Measurements from ENCODE around the gene GOLGA1.

GOLGA1 gene

DNA sequence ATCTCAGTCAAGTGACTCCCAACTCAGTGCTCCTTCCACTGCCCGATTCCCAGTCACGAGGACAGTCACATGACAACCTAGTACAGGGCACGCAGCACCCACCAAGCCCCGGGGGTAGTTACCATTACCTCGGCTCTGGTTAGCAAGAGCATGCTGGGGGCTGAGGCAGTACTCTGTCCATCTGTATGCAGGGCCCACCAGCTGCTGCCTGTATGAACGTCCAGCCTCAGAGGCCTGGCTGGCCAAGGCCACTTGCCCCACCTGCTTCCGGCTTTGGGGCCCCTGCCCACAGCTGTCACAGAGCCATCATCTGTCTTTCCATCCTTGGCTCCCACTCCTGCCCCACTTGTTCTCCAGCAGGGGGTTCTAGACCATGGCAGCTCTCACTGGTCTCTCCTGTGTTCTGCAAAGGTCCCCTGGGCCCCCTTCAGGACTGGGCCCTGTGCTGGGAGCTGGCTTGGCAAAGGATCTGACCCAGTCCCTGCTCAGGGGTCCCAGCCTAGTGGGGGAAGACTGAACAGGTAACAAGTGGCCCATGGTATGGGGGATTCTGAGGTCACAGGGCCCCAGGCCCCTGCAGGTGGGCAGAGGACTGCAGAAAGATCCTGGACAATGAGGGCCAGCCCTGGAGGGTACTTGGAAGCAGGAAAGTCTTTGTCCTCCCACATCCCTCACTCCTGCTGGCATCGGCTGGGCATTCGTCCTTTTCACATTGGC, 82.4 kb downstream of the GOLGA1 start:
- Mint-ChIP-seq H3K4me1 (peaks cover 26% of the 10 kb centered on the region), H3K9me3 (no peaks in the 10 kb centered on the region), H3K4me3 (no peak overlapping the region), H3K36me3 (ENCODE audit: insufficient read depth) (peaks cover 21% of the 10 kb centered on the region), H3K27me3 (no peaks in the 10 kb centered on the region), H3K27ac (ENCODE audit: low read depth) (no peak overlapping the region)
- no peak for ATAC-seq (replicated peaks; ENCODE audit: extremely low read depth, poor library complexity, severe bottlenecking)
- DNase-seq (ENCODE audit: low spot score in 2 of 2) = no peak

DNA sequence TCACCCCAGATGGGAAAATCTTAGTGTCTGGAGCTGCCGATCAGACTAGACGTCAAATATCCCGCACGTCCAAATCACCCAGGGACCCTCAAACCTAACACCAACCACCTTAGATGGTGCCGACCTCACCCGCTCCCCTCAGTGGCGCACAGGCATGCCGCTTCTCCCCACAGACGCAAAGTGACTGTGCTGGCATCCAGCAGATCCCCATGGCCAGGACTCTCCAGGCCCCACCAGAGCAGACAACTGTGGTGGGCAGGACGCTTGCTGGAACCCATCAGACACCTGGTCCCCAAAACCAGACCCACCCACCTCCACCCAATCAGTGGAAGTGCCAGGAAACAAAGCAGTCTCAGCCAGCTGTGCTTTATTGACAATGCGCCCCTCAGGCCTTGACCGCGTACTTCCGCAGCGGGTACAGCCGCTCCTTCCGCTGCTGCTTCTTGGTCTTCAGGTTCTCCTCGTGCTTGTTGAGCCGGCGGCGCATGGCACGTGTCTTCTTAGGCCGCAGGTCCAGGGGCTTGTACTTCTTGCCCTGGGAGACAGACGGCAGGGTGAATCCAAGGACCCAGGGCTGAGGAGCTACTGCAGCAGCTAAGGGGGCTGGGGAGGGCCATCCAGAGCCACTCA, 83.2 kb downstream of the GOLGA1 start:
- no peak for ATAC-seq (replicated peaks; ENCODE audit: extremely low read depth, poor library complexity, severe bottlenecking)
- peaks cover 33% of the 10 kb centered on the region for H3K4me1 Mint-ChIP-seq
- no peaks in the 10 kb centered on the region for H3K27me3 Mint-ChIP-seq
- H3K36me3 Mint-ChIP-seq (ENCODE audit: insufficient read depth) = peaks cover 25% of the 10 kb centered on the region
- H3K4me3 Mint-ChIP-seq = no peak overlapping the region
- H3K27ac Mint-ChIP-seq (ENCODE audit: low read depth) = peak overlapping the region; percentile 56
- no peaks in the 10 kb centered on the region for H3K9me3 Mint-ChIP-seq
- DNase-seq (ENCODE audit: low spot score in 2 of 2) = no peak

DNA sequence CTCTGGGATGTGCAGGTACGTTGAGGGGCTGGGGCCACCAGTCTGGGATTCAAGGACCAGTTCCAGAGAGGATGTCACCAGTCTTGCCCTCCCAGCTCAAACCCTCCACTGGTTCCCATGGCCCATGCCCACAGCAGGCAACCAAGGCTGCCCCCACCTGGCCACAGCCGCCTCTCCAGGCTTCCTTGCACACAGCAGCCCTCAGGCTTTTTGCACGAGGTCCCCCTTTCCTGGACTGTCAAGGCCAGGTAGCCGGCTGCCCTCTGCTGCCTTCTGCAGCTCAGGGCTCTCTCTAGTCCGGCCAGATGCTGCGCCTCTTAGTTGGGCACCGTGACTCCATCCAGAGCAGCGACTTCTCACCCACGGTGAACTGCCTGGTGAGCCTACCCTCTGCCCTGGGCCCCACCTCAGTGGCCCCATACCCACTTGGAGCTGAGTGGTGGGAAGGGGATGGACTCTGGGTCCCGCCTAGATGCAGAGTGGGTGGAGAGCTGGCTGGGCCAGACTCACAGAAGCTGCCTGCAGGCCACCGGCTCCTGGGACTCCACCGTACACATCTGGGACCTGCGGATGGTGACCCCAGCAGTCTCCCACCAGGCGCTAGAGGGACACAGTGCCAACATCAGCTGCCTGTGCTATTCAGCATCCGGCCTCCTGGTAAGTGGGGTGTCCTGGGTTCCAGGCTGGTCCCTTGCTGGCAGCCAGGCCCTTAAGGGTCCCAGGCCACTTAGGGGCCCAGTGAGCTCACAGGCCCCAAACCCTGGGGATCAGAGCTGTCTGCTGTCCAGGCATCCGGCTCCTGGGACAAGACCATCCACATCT, 84.7 kb downstream of the GOLGA1 start:
- no peak overlapping the region for H3K4me3 Mint-ChIP-seq
- no peaks in the 10 kb centered on the region for H3K9me3 Mint-ChIP-seq
- no peak overlapping the region for H3K27ac Mint-ChIP-seq (ENCODE audit: low read depth)
- peaks cover 31% of the 10 kb centered on the region for H3K4me1 Mint-ChIP-seq
- peaks cover 22% of the 10 kb centered on the region for H3K36me3 Mint-ChIP-seq (ENCODE audit: insufficient read depth)
- no peaks in the 10 kb centered on the region for H3K27me3 Mint-ChIP-seq
- no peak for DNase-seq (ENCODE audit: low spot score in 2 of 2)
- ATAC-seq (replicated peaks; ENCODE audit: extremely low read depth, poor library complexity, severe bottlenecking) = no peak

DNA sequence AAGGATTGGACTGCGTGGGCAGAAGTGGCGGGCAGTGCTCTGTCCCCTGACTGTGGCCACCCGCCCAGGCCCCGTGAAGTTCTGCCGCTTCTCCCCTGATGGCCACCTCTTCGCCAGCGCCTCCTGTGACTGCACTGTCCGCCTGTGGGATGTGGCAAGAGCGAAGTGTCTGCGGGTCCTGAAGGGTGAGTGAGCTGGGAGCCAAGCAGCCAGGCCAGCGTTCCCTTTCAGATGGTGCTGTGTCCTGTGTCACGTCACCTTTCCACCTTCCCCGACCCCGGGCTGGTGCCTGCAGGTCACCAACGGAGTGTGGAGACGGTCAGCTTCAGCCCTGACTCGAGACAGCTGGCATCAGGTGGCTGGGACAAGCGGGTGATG, 85.3 kb downstream of the GOLGA1 start:
- no peak for DNase-seq (ENCODE audit: low spot score in 2 of 2)
- peaks cover 30% of the 10 kb centered on the region for H3K4me1 Mint-ChIP-seq
- no peak for ATAC-seq (replicated peaks; ENCODE audit: extremely low read depth, poor library complexity, severe bottlenecking)
- no peak overlapping the region for H3K27ac Mint-ChIP-seq (ENCODE audit: low read depth)
- no peak overlapping the region for H3K4me3 Mint-ChIP-seq
- H3K36me3 Mint-ChIP-seq (ENCODE audit: insufficient read depth) = peaks cover 22% of the 10 kb centered on the region
- H3K9me3 Mint-ChIP-seq = no peaks in the 10 kb centered on the region
- no peaks in the 10 kb centered on the region for H3K27me3 Mint-ChIP-seq

DNA sequence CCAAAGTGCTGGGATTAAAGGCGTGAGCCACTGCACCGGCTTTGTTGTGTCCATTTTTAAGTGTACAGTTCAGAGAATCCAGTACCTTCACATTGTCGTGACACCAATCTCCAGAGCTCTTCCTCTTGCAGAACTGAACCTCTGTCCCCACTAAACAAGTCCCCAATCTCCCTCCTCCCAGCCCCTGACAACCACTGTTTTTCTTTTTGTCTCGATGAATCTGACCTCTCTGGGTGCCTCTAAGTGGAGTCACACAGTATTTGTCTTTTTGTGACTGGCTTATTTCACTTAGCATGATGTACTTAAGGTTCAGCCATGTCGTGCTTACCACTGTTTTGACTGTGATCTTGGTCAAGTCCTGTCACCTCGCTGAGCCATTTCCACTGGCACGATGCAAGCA, 86.1 kb downstream of the GOLGA1 start:
- H3K9me3 Mint-ChIP-seq = no peaks in the 10 kb centered on the region
- DNase-seq (ENCODE audit: low spot score in 2 of 2) (no peak), ATAC-seq (replicated peaks; ENCODE audit: extremely low read depth, poor library complexity, severe bottlenecking) (no peak)
- H3K27ac Mint-ChIP-seq (ENCODE audit: low read depth) = peak overlapping the region; percentile 39
- H3K36me3 Mint-ChIP-seq (ENCODE audit: insufficient read depth) = peaks cover 15% of the 10 kb centered on the region
- peaks cover 23% of the 10 kb centered on the region for H3K4me1 Mint-ChIP-seq
- no peaks in the 10 kb centered on the region for H3K27me3 Mint-ChIP-seq
- H3K4me3 Mint-ChIP-seq = no peak overlapping the region

DNA sequence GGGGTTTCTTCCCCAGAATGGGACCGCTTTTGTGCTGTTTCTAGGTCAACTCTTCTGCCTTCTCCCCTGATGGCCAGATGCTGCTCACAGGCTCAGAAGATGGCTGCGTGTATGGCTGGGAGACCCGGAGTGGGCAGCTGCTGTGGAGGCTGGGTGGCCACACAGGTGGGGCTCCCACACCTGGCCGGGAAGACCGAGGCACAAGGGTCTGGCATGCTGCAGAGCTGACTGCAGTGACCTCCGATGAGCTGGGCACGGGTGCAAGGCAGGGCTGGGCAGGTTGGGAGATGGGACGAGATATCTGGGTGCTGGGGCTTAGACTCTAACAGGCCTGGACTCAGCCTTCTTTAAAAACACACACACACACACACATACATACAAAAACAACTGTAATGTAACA, 86.7 kb downstream of the GOLGA1 start:
- peak overlapping the region; percentile 39 for H3K27ac Mint-ChIP-seq (ENCODE audit: low read depth)
- no peaks in the 10 kb centered on the region for H3K9me3 Mint-ChIP-seq
- H3K4me3 Mint-ChIP-seq = no peak overlapping the region

DNA sequence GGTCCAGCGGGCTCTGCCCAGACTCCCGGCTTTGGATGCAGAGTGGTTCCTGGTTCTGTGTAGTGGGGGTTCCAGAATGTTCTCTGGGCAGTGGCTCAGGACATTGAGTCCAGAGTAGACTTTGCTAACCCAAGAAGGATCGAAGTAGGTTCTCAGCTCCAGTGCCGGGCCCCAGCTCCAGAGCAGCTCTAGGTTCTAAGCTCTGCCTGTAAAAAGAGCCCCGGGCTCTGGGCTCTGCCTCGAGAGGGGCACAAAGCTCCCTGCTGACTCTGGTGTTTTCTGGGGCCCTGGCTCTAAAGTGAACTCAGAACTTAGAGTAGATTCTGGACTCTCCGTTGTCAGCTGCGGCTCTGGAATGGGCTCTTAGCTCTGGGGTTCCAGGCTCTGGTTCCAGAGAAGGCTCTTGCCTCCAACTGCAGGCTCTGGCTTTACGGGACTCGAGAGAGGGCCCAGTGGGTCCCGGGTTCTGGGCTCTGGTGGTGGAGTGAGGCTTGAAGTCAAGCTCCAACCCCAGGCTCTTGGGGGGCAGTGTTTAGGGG, 87.2 kb downstream of the GOLGA1 start:
- H3K4me1 Mint-ChIP-seq = peaks cover 18% of the 10 kb centered on the region
- H3K27ac Mint-ChIP-seq (ENCODE audit: low read depth) = peak overlapping the region; percentile 89
- ATAC-seq (replicated peaks; ENCODE audit: extremely low read depth, poor library complexity, severe bottlenecking) = peak; percentile 16
- no peaks in the 10 kb centered on the region for H3K27me3 Mint-ChIP-seq
- peaks cover 7% of the 10 kb centered on the region for H3K36me3 Mint-ChIP-seq (ENCODE audit: insufficient read depth)
- peak overlapping the region; percentile 68 for H3K4me3 Mint-ChIP-seq
- DNase-seq (ENCODE audit: low spot score in 2 of 2) = no peak
- no peaks in the 10 kb centered on the region for H3K9me3 Mint-ChIP-seq

More for the DNA sequence above, 86.7 kb downstream of the GOLGA1 start:
- no peaks in the 10 kb centered on the region for H3K27me3 Mint-ChIP-seq
- peaks cover 9% of the 10 kb centered on the region for H3K36me3 Mint-ChIP-seq (ENCODE audit: insufficient read depth)
- ATAC-seq (replicated peaks; ENCODE audit: extremely low read depth, poor library complexity, severe bottlenecking) (no peak), DNase-seq (ENCODE audit: low spot score in 2 of 2) (no peak)
- peaks cover 18% of the 10 kb centered on the region for H3K4me1 Mint-ChIP-seq

DNA sequence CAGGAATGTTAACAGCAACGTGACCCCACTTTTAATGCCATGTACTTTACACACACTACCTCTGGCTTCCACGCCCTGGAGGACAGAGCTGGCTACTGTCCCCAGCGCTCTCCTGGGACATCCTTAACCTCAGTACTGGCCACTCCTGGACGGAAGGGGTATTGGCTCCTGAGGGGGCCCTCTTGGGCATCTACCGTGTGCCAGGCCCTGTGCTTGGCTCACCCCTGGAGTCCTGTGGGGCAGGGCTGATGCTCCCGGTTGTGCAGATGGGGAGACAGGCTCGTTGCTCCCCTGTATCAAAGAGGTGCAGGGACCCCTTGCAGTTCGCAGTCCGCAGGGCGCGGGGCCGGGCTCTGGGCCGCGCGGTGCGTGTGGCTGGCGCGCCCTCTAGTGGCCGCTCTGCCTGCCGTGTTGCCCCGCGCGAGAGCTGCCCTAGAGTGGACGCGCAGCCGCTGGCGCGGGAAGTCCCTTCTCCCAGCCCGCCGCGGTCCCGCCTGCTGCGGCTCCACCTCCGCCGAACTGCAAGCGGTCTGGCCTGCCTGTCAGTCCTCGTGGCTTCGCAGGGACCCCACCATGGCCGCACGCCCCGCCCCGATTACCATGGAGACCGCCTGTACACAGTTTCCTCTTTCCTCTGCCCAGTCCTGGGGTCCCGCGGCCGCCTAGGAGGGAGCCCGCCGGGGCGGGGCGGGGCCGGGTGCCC, 87.9 kb downstream of the GOLGA1 start, which contains the start of gene WDR38:
Gene WDR38 (plus strand): TSS at position 632 of the 703 bp plus-strand sequence. CDS start 72 bp downstream, outside the sequence.
- no peaks in the 10 kb centered on the region for H3K9me3 Mint-ChIP-seq
- ATAC-seq (replicated peaks; ENCODE audit: extremely low read depth, poor library complexity, severe bottlenecking) = peak; percentile 90
- peaks cover 4% of the 10 kb centered on the region for H3K36me3 Mint-ChIP-seq (ENCODE audit: insufficient read depth)
- peak; percentile 78 for DNase-seq (ENCODE audit: low spot score in 2 of 2)
- peaks cover 18% of the 10 kb centered on the region for H3K4me1 Mint-ChIP-seq
- H3K4me3 Mint-ChIP-seq = peak within 1 kb of the TSS; percentile 68
- H3K27me3 Mint-ChIP-seq = no peaks in the 10 kb centered on the region
- H3K27ac Mint-ChIP-seq (ENCODE audit: low read depth) = peak within 1 kb of the TSS; percentile 89

DNA sequence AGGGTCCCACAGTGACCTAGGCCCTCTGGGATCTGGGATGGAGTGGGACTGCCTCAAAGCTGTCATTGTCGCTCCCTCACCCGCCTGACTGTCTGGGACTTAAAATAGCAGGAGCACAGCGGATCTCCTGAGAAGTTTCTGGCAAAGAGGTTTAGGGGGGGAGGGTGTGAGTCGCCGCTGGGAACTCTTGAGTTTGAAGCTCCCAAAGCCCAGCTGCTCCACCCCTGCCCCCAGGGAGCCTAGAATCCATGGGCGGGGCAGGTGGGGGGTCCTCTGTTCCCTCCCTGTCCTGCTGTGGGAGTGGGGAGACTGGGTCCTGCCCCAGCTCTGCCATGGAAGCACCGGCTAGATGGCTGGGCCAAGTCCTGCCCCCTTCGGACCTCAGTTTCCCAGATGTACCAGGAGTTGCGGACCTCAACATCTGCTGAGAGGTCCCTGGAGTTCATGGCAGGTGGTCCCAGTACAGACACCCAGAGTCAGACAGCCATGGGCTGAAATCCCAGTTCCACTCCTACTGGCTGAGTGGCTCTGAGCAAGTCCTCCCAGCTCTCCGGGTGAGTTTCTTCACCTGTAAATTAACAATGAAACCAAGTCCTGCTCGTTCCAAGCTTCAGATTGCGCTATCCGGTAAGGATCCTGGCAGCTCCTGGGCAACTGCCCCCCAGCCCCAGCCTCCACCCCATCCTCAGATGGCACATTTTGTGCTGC, 88.6 kb downstream of the GOLGA1 start:
- no peaks in the 10 kb centered on the region for H3K27me3 Mint-ChIP-seq
- H3K9me3 Mint-ChIP-seq = no peaks in the 10 kb centered on the region
- peak overlapping the region; percentile 68 for H3K4me3 Mint-ChIP-seq

DNA sequence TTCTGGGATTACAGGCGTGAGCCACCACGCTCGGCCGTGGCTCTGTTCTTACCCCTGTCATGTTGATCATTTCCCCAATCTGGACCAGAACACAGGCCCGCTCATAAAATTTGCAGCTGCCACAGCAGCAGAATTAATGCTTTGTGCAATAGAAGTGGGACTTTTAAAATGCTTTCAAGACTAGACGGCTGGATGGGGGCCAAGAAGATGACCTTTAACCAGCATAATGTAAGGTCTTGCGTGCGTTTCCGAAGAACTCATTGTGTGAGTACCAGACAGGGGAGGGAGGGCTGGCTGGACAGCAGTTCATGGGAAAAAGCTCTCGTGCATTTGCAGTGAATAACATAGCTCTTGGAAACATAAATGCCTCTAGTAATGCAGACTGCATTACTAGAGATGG, 91.1 kb downstream of the GOLGA1 start:
- no peak for DNase-seq (ENCODE audit: low spot score in 2 of 2)
- H3K4me3 Mint-ChIP-seq = no peak overlapping the region
- H3K27me3 Mint-ChIP-seq = peaks cover 9% of the 10 kb centered on the region
- peaks cover 4% of the 10 kb centered on the region for H3K36me3 Mint-ChIP-seq (ENCODE audit: insufficient read depth)
- H3K4me1 Mint-ChIP-seq = peaks cover 18% of the 10 kb centered on the region
- no peak overlapping the region for H3K27ac Mint-ChIP-seq (ENCODE audit: low read depth)
- H3K9me3 Mint-ChIP-seq = no peaks in the 10 kb centered on the region
- ATAC-seq (replicated peaks; ENCODE audit: extremely low read depth, poor library complexity, severe bottlenecking) = no peak

More for the DNA sequence above, 88.6 kb downstream of the GOLGA1 start:
- no peak for ATAC-seq (replicated peaks; ENCODE audit: extremely low read depth, poor library complexity, severe bottlenecking)
- peaks cover 4% of the 10 kb centered on the region for H3K36me3 Mint-ChIP-seq (ENCODE audit: insufficient read depth)
- no peak for DNase-seq (ENCODE audit: low spot score in 2 of 2)
- H3K4me1 Mint-ChIP-seq = peaks cover 18% of the 10 kb centered on the region
- peak overlapping the region; percentile 89 for H3K27ac Mint-ChIP-seq (ENCODE audit: low read depth)

DNA sequence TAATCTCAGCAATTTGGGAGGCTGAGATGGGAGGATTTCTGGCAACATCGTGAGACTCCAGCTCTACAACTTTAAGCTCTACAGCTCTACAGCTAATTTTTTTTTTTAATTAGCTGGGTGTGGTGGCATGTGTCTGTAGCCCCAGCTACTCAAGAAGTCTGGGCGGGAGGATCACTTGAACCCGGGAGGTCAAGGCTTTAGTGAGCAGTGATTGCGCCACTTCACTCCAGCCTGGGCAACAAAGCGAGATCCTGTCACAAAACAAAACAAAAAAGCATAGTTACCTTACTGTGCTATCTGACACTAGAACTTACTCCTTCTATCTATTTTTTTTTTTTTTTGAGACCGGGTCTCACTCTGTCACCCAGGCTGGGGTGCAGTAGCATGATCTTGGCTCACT, 93.9 kb downstream of the GOLGA1 start:
- peaks cover 8% of the 10 kb centered on the region for H3K4me1 Mint-ChIP-seq
- H3K36me3 Mint-ChIP-seq (ENCODE audit: insufficient read depth) = no peaks in the 10 kb centered on the region
- ATAC-seq (replicated peaks; ENCODE audit: extremely low read depth, poor library complexity, severe bottlenecking) (no peak), DNase-seq (ENCODE audit: low spot score in 2 of 2) (no peak)
- H3K27me3 Mint-ChIP-seq = peaks cover 9% of the 10 kb centered on the region
- no peak overlapping the region for H3K27ac Mint-ChIP-seq (ENCODE audit: low read depth)
- H3K4me3 Mint-ChIP-seq = no peak overlapping the region
- H3K9me3 Mint-ChIP-seq = no peaks in the 10 kb centered on the region
